Sigmoid colon (tissue), 7 donors: Measurements from ENCODE around the gene PRSS27. TPM values are rescaled to one million over a fixed set of nuclear protein-coding genes. Genes with fewer than 3 reads are reported as not detected.

Experiments
- DNase-seq: peaks from one replicate; pipeline ENCODE4 v3.0.0-alpha.2; 2019
- H3K27ac ChIP-seq, 4 donors: fragments of 200-600 bp; sonication (generic); one replicate each; pipeline ENCODE4 v1.5.1; 2016 to 2019; ENCODE audit warnings: mild to moderate bottlenecking in 1 of 4
- H3K27me3 ChIP-seq, 3 donors: fragments of 200-600 bp; sonication (generic); one replicate each; pipeline ENCODE4 v1.5.1; 2019; ENCODE audit warnings: mild to moderate bottlenecking in 1 of 3
- H3K36me3 ChIP-seq, 4 donors: fragments of 200-600 bp; sonication (generic); one replicate each; pipeline ENCODE4 v1.5.1; 2016 to 2019
- H3K4me1 ChIP-seq, 4 donors: fragments of 200-600 bp; sonication (generic); one replicate each; pipeline ENCODE4 v1.5.1; 2017 to 2019
- H3K4me3 ChIP-seq, 4 donors: fragments of 200-600 bp; sonication (generic); one replicate each; pipeline ENCODE4 v1.5.1; 2017 to 2019; ENCODE audit warnings: mild to moderate bottlenecking in 2 of 4, moderate library complexity in 1 of 4
- H3K9me3 ChIP-seq, 4 donors: fragments of 200-600 bp in 3 of 4; sonication (generic) in 3 of 4; one replicate each; pipeline versions ENCODE4 v1.5.1 to v1.6.1; 2013 to 2019
- CTCF ChIP-seq, 4 experiments: fragments of 450-650 bp in 3 of 4; fragments of 200-600 bp in 1 of 4; IDR thresholded peaks; one replicate each; pipeline ENCODE4 v1.5.1; 2016 to 2019; ENCODE audit warnings: antibody characterized with exemption in 4 of 4, mild to moderate bottlenecking in 3 of 4, moderate library complexity in 2 of 4
- EP300 ChIP-seq, 4 donors: sonication (generic); formaldehyde crosslinking; IDR thresholded peaks; one replicate each; pipeline ENCODE4 v1.6.1; 2017; ENCODE audit warnings: antibody characterized with exemption in 4 of 4
- POLR2A ChIP-seq, 2 donors: fragments of 450-650 bp; IDR thresholded peaks; one replicate each; pipeline ENCODE4 v1.6.1; 2016; ENCODE audit warnings: antibody characterized with exemption in 2 of 2, mild to moderate bottlenecking in 2 of 2, moderate library complexity in 2 of 2
- POLR2AphosphoS5 ChIP-seq, 4 donors: sonication (generic); formaldehyde crosslinking; IDR thresholded peaks; one replicate each; pipeline ENCODE4 v1.6.1; 2017; ENCODE audit warnings: antibody characterized with exemption in 4 of 4
- WGBS, 2 donors: extraction: QIAGEN DNeasy Blood & Tissue Kit; methylation state at CpG; one replicate each; pipeline ENCODE4 v1.1.7; 2013; 5-methylcytosine and 5-hydroxymethylcytosine counted together
- intact Hi-C: fragments of 100-400 bp; cut with DNase I; formaldehyde crosslinking; loops from one replicate; pipeline ENCODE4 v1.15.1; 2023
- polyA plus RNA-seq, 3 donors: library from polyadenylated mRNA; stranded (reverse); fragments of 200-250 nt; gene quantifications; one replicate each; pipeline ENCODE4 v1.2.3, GENCODE V29; 2013
- total RNA-seq, 4 donors: library from RNA; depleted of rRNA; stranded (reverse); fragments of >200 nt; gene quantifications; one replicate each; pipeline ENCODE4 v1.1.0, GENCODE V29; 2016
- donor health status: healthy with polysubstance abuse.
- donor health status: Bipolar disorder and iron deficiency.
- donor health status: healthy.

Gene PRSS27
- total and polyA plus RNA-seq, 7 donors = 0.60 to 5.0 (median 1.4) TPM; not detected in 1

GRCh38 chr16:2756288-2757015 is 36.4 kb upstream of the PRSS27 start:
- H3K27ac ChIP-seq = no peak overlapping the region
- DNase-seq = no peak
- no peak for TF ChIP-seq EP300 (IDR thresholded peaks at IDR 0.05)
- no peak for TF ChIP-seq POLR2A (IDR thresholded peaks at IDR 0.05)
- no peak for TF ChIP-seq POLR2AphosphoS5 (IDR thresholded peaks at IDR 0.05)
- no peak for TF ChIP-seq CTCF (IDR thresholded peaks at IDR 0.05)
- no peaks in the 10 kb centered on the region for H3K27me3 ChIP-seq
- H3K4me3 ChIP-seq = no peak overlapping the region
- no peaks in the 10 kb centered on the region for H3K9me3 ChIP-seq
- 89 to 91% methylated on average over 30 of the region's 30 CpGs for WGBS, 2 donors
- H3K4me1 ChIP-seq = peaks cover 0 to 49% (median 46%) of the 10 kb centered on the region in 4 donors
- intact Hi-C loops = no loop called here
- peaks cover 39 to 54% (median 44%) of the 10 kb centered on the region in 4 donors for H3K36me3 ChIP-seq

GRCh38 chr16:2755158-2755557 is 35.1 kb upstream of the PRSS27 start:
- no peak for TF ChIP-seq CTCF (IDR thresholded peaks at IDR 0.05)
- no peak for TF ChIP-seq POLR2AphosphoS5 (IDR thresholded peaks at IDR 0.05)
- TF ChIP-seq EP300 (IDR thresholded peaks at IDR 0.05) = no peak
- no peak for TF ChIP-seq POLR2A (IDR thresholded peaks at IDR 0.05)
- H3K36me3 ChIP-seq = peaks cover 26 to 41% (median 31%) of the 10 kb centered on the region in 4 donors
- intact Hi-C loops = no loop called here
- no peak overlapping the region for H3K27ac ChIP-seq
- H3K4me3 ChIP-seq = peak overlapping the region in 3 of 4 donors; percentile 77 to 94 (median 85)
- H3K4me1 ChIP-seq = peaks cover 0 to 49% (median 47%) of the 10 kb centered on the region in 4 donors
- no peaks in the 10 kb centered on the region for H3K9me3 ChIP-seq
- H3K27me3 ChIP-seq = no peaks in the 10 kb centered on the region
- 17 to 30% methylated on average over 3 of the region's 3 CpGs for WGBS, 2 donors
- no peak for DNase-seq

DNA sequence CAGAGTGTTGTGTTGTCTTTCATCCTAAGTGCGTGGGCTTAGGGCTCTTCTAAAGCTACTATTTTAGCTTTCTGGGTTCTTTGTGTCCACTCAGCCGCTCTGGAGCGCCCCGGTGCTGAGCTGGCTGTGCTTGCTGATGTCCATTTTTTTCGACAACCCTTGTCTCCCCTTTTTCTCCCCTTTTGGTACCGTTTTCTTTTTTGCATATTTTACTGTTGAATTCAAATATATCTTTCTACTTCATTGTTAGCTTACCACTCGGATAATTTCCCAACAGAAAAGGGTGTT is 33.7 kb upstream of the PRSS27 start:
- H3K4me1 ChIP-seq = peaks cover 0 to 49% (median 47%) of the 10 kb centered on the region in 4 donors
- H3K4me3 ChIP-seq = peak overlapping the region; percentile 77 to 94 (median 84)
- peaks cover 11 to 26% (median 17%) of the 10 kb centered on the region in 4 donors for H3K36me3 ChIP-seq
- 3 to 4% methylated on average over 7 of the region's 7 CpGs for WGBS, 2 donors
- TF ChIP-seq CTCF (IDR thresholded peaks at IDR 0.05) (no peak), POLR2AphosphoS5 (IDR thresholded peaks at IDR 0.05) (no peak), POLR2A (IDR thresholded peaks at IDR 0.05) (no peak), EP300 (IDR thresholded peaks at IDR 0.05) (no peak)
- H3K27ac ChIP-seq = peak overlapping the region; percentile 98 to 99 (median 99)
- intact Hi-C loops = loop anchor here (1.0 to 2.0 kb wide), 2 partner anchors 23 to 33 kb away; partner anchors contain the start of gene PRSS27
- DNase-seq = no peak
- H3K27me3 ChIP-seq = no peaks in the 10 kb centered on the region
- no peaks in the 10 kb centered on the region for H3K9me3 ChIP-seq

DNA sequence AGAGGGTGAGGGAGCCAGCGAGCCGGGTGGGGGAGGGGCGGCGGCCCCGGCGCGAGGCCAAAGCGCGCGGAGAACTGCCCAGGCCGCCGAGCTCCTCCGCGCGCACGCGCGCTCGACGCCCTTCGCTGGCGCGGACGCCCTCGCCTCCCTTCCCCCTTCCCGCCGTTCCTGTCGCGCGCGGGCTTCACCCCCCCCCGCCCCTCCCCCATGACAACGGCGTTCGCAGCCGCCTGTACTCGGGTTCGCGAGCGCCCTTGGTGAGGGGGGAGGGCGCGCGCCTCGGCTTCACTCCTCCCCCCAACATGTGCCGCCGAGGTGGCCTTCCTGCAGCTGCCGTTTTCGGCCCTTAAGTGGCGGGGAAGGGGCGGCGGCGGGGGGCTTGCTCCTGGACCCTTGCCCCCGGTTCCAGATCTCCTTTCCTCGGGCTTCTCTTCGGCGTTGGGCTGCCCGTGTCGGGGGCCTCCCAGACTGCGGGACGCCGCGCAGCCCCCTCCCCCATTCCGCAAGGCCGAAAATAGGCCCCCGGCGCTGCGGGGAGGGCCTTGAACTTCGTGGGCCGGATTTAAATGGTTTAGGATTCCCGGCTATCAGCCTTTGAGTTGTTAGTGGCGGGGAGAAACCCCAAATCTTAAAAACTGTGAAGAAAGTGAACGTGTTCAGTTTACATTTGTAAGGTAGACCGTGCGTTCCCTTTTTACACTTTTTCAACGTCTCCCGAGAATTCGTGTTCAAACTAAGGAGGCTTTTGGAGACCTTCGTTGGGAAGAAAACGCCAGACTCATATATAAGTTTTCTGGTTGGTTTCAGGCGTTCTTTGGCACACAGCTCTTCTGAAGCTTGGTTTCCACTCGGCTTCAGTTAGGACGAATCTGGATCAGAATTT is 33.1 kb upstream of the PRSS27 start:
- peak; percentile 93 for DNase-seq
- TF ChIP-seq POLR2A (IDR thresholded peaks at IDR 0.05) = no peak
- no peak for TF ChIP-seq CTCF (IDR thresholded peaks at IDR 0.05)
- no peak for TF ChIP-seq POLR2AphosphoS5 (IDR thresholded peaks at IDR 0.05)
- no peak for TF ChIP-seq EP300 (IDR thresholded peaks at IDR 0.05)
- Histone ChIP-seq H3K4me1 (peaks cover 0 to 49% (median 46%) of the 10 kb centered on the region in 4 donors), H3K27me3 (no peaks in the 10 kb centered on the region), H3K9me3 (no peaks in the 10 kb centered on the region), H3K36me3 (peaks cover 5 to 21% (median 11%) of the 10 kb centered on the region in 4 donors), H3K27ac (peak overlapping the region; percentile 98 to 99 (median 99)), H3K4me3 (peak overlapping the region; percentile 77 to 94 (median 84))
- intact Hi-C loops = loop anchor here (1.0 to 2.0 kb wide), 2 partner anchors 23 to 32 kb away; partner anchors contain the start of gene PRSS27
- 0 to 1% methylated on average over 82 of the region's 82 CpGs for WGBS, 2 donors
